Stimulated activated CD4-positive, alpha-beta T cell treated with anti-CD3 and anti-CD28 coated beads, Interleukin-1b, Interleukin-23, amount 100 ng/mL, for 4 hours (primary cell): Measurements from ENCODE around the gene BNIP3.
"Not testable (repeated sequence)": the region's sequence is repeated elsewhere in the genome, so short reads cannot be mapped to it uniquely, and the experiment has no call there.

Experiments
- DNase-seq, 2 donors: peaks; one replicate each; pipeline ENCODE4 v3.0.0-alpha.2; 2020; ENCODE audit warnings: low read depth in 2 of 2

Gene BNIP3

GRCh38 chr10:131977323-131978096 is 4.2 kb downstream of the BNIP3 start:
- no peak for DNase-seq

DNA sequence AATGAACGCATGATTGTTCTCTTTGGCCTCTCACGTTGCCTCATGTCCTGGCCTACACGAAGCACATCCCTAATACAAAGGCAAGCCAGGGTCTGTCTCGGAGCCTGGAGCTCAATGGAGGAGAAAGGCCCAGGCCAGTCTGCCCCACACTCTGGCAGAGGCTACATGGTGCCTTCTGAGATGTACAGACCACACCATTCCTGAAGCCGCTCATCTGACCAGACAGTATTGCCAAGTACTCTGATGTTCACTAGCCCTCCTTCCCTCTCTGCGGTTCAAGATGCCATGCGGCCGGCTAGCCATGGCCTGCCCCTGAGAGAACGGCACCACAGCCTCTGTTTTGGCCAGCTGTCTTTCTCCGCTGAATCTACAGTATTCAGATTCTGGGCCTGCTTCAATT is 5.9 kb downstream of the BNIP3 start:
- no peak for DNase-seq

GRCh38 chr10:131975003-131975402 is 6.7 kb downstream of the BNIP3 start:
- DNase-seq: no peak

GRCh38 chr10:131974034-131974817 is 7.5 kb downstream of the BNIP3 start:
- DNase-seq: no peak

DNA sequence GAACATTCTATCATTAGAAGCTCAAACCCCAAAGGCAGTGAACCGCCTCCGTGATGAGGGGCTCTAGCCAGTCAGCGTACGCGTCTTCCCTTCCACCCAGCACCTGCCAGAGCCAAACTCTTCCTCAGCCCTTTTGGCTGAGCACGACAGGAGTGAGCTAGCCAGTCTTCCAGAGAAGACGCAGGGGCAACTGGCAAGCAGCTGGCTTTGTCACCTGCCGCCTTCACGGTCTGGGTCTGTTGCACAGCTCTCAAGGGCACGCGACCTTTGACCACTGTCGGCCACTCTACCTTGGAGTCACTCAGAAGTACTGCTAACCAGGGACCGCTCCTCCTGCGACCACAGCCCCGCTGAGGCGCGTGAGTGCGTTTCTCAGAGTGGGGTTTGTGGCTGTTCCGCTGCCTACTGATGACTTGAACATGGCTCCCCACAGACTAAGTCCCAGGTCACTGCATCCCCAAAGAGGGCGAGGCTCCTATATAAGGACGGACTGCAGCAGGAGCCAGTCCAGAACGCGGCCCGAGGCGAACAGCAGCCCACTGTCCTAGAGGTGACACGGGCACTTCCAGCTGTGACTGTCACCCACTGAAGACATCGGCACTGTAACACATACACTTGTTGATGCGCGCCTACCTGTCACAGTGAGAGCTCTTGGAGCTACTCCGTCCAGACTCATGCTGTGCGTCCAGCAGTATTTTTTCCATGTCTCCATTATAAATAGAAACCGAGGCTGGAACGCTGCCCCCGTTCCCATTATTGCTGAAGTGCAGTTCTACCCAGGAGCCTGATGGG is 8.4 kb downstream of the BNIP3 start:
- peak in 1 of 2 donors; percentile 9 for DNase-seq

GRCh38 chr10:131972474-131973071 is 9.2 kb downstream of the BNIP3 start:
- no peak for DNase-seq

GRCh38 chr10:131971591-131971990 is 10.1 kb downstream of the BNIP3 start:
- no peak for DNase-seq

DNA sequence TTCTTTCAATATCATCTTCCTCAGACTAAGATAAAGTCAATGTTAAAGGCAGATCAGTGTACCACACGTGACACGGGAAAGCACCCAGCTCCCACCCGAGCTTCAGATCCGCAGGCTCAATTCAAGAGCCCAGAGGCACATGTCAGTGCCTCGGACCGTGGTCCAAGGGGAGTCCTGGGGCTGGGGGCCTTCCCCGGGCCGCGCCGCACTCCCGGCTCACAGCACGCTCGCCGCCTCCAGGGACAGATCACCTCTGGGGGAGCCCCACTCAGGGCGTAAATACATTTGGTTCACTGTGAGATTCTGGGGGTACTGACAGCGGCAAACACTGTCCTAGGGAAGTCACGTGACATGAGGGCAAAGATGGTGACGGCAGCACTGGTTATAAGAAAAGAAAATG is 10.8 kb downstream of the BNIP3 start:
- no peak for DNase-seq

GRCh38 chr10:131968949-131969348 is 12.8 kb downstream of the BNIP3 start:
- DNase-seq: no peak

GRCh38 chr10:131964298-131964697 is 17.4 kb downstream of the BNIP3 start:
- DNase-seq: no peak

DNA sequence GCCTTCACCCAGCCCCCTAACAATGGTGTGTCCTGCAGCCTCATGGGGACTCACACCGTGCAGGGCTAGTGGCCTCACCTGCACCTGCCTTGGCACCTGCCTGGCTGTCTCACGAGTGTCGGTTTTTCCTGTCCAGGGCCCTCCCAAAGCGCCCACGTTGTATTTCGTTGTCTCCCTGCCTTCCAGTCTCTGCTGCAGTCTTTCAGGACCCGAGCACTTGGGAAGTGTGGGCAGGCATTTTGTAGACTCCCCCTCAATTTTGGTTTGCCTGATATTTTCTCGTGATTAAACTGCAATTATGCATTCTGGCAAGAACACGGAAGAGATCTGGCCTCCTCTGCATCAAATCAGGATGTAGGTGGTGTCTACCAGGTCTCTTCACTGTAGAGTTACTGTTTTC is 17.9 kb downstream of the BNIP3 start:
- no peak for DNase-seq

DNA sequence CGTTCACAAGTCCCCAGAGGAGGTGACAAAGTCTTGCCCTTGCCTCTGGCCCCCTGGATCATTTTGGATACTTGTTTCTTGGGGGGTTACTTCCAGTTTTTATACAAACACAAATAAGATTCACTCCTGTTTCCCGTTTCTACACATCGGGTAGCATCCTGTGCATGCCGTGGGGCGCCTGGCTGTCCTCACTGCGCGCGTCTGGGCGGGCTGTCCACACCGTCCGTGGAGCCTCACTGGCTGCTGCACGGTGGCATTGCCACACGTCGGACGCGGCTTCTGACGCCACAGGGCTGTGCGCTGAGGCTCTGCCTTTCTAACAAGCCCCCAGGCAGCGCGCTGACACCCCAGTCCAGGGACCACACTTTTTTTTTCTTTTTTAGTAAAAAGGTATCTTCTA is 18.4 kb downstream of the BNIP3 start:
- DNase-seq: no peak

GRCh38 chr10:131961777-131962662 is 19.7 kb downstream of the BNIP3 start:
- DNase-seq: no peak

DNA sequence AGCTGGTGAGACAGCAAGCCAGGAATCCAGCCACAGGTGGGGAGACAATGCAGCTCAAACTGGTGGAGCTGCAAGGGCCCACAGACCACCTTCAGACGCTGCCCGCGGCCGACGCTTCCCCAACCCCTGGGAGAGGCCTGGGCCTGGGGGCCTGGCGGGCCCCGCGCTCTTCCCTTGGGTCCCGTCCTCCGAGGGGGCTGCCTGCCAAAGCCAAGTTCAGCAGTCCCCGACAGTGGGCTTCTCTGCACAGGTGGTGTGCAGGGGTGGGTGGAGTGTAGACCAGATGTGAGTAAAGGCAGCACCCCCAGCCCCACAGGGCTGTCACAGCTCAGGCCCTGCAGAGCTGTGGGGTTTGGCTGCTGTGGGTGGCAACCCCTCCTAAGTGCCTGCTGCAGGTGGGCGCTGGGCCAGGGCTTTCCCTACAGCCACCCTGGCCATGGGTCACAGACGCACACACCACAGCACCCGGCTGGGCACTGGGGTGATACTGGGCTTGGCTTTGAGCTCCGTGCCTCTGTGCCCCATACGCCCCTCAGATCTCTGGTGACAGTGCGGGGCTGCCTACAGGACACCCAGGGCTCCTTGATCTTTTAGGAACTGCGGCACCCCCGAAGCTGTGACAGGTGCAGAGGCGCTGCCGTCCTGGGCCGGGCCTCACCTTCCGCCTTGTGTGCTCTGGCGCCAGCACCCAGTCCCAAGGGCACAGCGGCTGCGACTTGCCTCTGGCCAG is 20.5 kb downstream of the BNIP3 start:
- DNase-seq: no peak

DNA sequence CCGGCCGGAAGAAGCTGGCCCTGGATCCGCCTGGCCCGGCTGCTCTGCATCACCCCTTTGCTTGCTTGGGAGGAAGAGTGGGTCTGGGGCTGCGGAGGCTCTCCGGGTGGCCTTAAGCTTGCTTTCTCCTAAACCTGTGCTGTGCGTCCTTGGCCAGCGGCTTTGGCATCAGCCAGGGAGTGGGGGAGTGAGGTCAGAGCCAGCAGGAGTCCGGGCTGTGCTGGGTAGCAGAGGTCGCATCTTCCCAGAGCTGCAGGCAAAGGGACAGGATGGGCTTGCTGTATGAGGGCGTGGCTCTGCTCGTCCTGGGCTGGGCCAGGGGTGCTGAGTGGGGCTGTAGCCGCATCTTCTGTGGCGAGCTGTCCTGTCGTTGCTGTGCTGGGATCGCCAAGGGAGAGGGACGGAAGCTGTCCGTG is 21.1 kb downstream of the BNIP3 start:
- DNase-seq: no peak

DNA sequence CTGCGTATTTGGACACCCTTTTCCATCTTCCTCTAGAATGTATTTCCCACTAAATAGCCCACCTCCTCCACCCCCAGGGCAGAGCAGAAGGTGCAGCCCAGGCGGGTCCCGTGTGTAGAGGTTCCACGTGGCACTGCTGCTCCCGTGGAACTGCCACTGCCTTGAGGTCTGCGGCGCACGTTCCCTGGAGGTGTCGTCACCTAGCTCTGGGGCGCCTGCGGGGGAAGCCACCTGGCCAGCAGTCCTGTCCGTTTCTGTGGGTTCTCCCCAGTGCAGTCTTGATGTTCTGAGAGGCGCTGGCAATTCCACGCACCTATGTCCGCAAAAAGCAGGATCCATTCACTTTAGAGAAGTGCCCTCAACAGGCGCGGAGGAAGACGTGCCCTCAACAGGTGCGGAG is 21.9 kb downstream of the BNIP3 start:
- DNase-seq: no peak

DNA sequence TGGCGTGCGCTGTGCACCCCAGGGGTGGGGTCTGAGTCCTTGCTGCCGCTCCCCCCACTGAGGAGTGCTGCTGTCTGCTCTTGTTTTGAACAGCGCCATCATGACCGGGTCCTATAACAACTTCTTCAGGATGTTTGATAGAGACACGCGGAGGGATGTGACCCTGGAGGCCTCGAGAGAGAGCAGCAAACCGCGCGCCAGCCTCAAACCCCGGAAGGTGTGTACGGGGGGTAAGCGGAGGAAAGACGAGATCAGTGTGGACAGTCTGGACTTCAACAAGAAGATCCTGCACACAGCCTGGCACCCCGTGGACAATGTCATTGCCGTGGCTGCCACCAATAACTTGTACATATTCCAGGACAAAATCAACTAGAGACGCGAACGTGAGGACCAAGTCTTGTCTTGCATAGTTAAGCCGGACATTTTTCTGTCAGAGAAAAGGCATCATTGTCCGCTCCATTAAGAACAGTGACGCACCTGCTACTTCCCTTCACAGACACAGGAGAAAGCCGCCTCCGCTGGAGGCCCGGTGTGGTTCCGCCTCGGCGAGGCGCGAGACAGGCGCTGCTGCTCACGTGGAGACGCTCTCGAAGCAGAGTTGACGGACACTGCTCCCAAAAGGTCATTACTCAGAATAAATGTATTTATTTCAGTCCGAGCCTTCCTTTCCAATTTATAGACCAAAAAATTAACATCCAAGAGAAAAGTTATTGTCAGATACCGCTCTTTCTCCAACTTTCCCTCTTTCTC is 26.0 kb downstream of the BNIP3 start:
- DNase-seq: no peak

GRCh38 chr10:131954356-131954965 is 27.3 kb downstream of the BNIP3 start:
- no peak for DNase-seq

DNA sequence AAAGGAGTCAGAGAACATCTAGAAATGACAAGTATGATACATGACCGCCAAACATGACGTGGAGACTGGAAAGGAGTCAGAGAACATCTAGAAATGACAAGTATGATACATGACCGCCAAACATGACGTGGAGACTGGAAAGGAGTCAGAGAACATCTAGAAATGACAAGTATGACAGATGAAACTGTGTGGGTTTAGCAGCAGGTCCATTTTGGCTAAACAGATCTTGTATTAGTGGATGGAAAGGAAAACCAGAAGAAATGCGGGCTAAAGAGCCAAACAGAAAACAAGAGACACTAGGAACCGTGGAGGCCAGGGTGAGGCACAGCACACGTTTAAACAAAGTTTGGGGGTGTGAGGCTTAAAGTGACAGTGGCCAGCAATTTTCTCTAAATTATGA is 31.8 kb downstream of the BNIP3 start:
- not testable (repeated sequence) for DNase-seq
